IPS-18c (cell line): ENCODE measurements around the gene RIMBP2.

Source experiments
- H3K4me3 ChIP-seq: 2 replicates; pipeline ENCODE4 v1.7.0; 2013; ENCODE audit warnings: low read depth, mild to moderate bottlenecking, low read length, moderate library complexity; ENCODE audit not compliant: insufficient read depth
- H3K9me3 ChIP-seq: one replicate; pipeline ENCODE4 v1.6.1; 2013; ENCODE audit warnings: mild to moderate bottlenecking, low read length, moderate library complexity; ENCODE audit not compliant: control insufficient read depth, insufficient read depth

Gene RIMBP2

GRCh38 chr12:130538343-130539095, 177.6 kb downstream of the RIMBP2 start:
- no peaks in the 10 kb centered on the region for H3K9me3 ChIP-seq
- H3K4me3 ChIP-seq = no peak overlapping the region

- H3K9me3 ChIP-seq = no peaks in the 10 kb centered on the region
- no peak overlapping the region for H3K4me3 ChIP-seq
Observed at GRCh38 chr12:130537655-130538054, 178.4 kb downstream of the RIMBP2 start.

- H3K9me3 ChIP-seq = no peaks in the 10 kb centered on the region
- no peak overlapping the region for H3K4me3 ChIP-seq
Observed at GRCh38 chr12:130537051-130537450, 179.0 kb downstream of the RIMBP2 start.

GRCh38 chr12:130530429-130530828, 185.7 kb downstream of the RIMBP2 start:
- Histone ChIP-seq H3K9me3 (no peaks in the 10 kb centered on the region), H3K4me3 (no peak overlapping the region)

GRCh38 chr12:130529781-130530180, 186.3 kb downstream of the RIMBP2 start:
- Histone ChIP-seq H3K9me3 (no peaks in the 10 kb centered on the region), H3K4me3 (no peak overlapping the region)

GRCh38 chr12:130527239-130527638, 188.9 kb downstream of the RIMBP2 start:
- Histone ChIP-seq H3K9me3 (no peaks in the 10 kb centered on the region), H3K4me3 (no peak overlapping the region)

- Histone ChIP-seq H3K4me3 (no peak overlapping the region), H3K9me3 (no peaks in the 10 kb centered on the region)
Observed at GRCh38 chr12:130526813-130527212, 189.3 kb downstream of the RIMBP2 start.

GRCh38 chr12:130525384-130526172, 190.5 kb downstream of the RIMBP2 start:
- H3K4me3 ChIP-seq = no peak overlapping the region
- no peaks in the 10 kb centered on the region for H3K9me3 ChIP-seq

- Histone ChIP-seq H3K4me3 (no peak overlapping the region), H3K9me3 (no peaks in the 10 kb centered on the region)
Observed at GRCh38 chr12:130524759-130525158, 191.3 kb downstream of the RIMBP2 start.

GRCh38 chr12:130523863-130524614, 192.1 kb downstream of the RIMBP2 start:
- no peak overlapping the region for H3K4me3 ChIP-seq
- no peaks in the 10 kb centered on the region for H3K9me3 ChIP-seq

GRCh38 chr12:130523208-130523607, 192.9 kb downstream of the RIMBP2 start:
- H3K9me3 ChIP-seq = no peaks in the 10 kb centered on the region

GRCh38 chr12:130522244-130522834, 193.8 kb downstream of the RIMBP2 start:
- Histone ChIP-seq H3K4me3 (no peak overlapping the region), H3K9me3 (no peaks in the 10 kb centered on the region)

More at GRCh38 chr12:130523208-130523607, 192.9 kb downstream of the RIMBP2 start:
- no peak overlapping the region for H3K4me3 ChIP-seq

- Histone ChIP-seq H3K4me3 (no peak overlapping the region), H3K9me3 (no peaks in the 10 kb centered on the region)
Observed at GRCh38 chr12:130521375-130522124, 194.5 kb downstream of the RIMBP2 start.

- H3K9me3 ChIP-seq = no peaks in the 10 kb centered on the region
Observed at GRCh38 chr12:130520784-130521183, 195.3 kb downstream of the RIMBP2 start.

GRCh38 chr12:130517588-130517987, 198.5 kb downstream of the RIMBP2 start:
- Histone ChIP-seq H3K9me3 (no peaks in the 10 kb centered on the region), H3K4me3 (no peak overlapping the region)

More at GRCh38 chr12:130520784-130521183, 195.3 kb downstream of the RIMBP2 start:
- no peak overlapping the region for H3K4me3 ChIP-seq

GRCh38 chr12:130514149-130514551, 201.9 kb downstream of the RIMBP2 start:
- no peaks in the 10 kb centered on the region for H3K9me3 ChIP-seq
- H3K4me3 ChIP-seq = 0 out of 2 replicates have a peak overlapping the region, but pooled peaks have one; percentile 5
